ENCODE data around the gene MGST2. TPM values are rescaled to one million over a fixed set of nuclear protein-coding genes. Genes with fewer than 3 reads are reported as not detected.

Gene MGST2
- total RNA-seq, 1 donor: 3.6 TPM

- DNase-seq (ENCODE audit: low read depth): no peak
- H3K4me3 ChIP-seq (ENCODE audit: low read depth, low read length): no peak overlapping the region
- TF ChIP-seq CTCF (IDR thresholded peaks at IDR 0.05; ENCODE audit: insufficient read depth, low read length): no peak
Measured at GRCh38 chr4:139749338-139749737, 83.7 kb downstream of the MGST2 start.

- no peak for TF ChIP-seq CTCF (IDR thresholded peaks at IDR 0.05; ENCODE audit: insufficient read depth, low read length)
- DNase-seq (ENCODE audit: low read depth): no peak
- no peak overlapping the region for H3K4me3 ChIP-seq (ENCODE audit: low read depth, low read length)
Measured at GRCh38 chr4:139749835-139750498, 84.3 kb downstream of the MGST2 start.

- no peak overlapping the region for H3K4me3 ChIP-seq (ENCODE audit: low read depth, low read length)
- no peak for DNase-seq (ENCODE audit: low read depth)
- no peak for TF ChIP-seq CTCF (IDR thresholded peaks at IDR 0.05; ENCODE audit: insufficient read depth, low read length)
Measured at GRCh38 chr4:139753686-139754085, 88.1 kb downstream of the MGST2 start.

Other genes starting within 250 kb of the MGST2 start
- 12.2 and 16.1 TPM in 2 replicates for gene RAB33B, start 211.7 kb upstream of the MGST2 start, total RNA-seq (ENCODE audit: low replicate concordance)
- gene SETD7, start 109.6 kb upstream of the MGST2 start, total RNA-seq (ENCODE audit: low replicate concordance): 80.3 and 134 TPM in 2 replicates